Measurements from ENCODE around the gene TASP1. TPM values are rescaled to one million over a fixed set of nuclear protein-coding genes. Genes with fewer than 3 reads are reported as not detected.
"Not testable (repeated sequence)": the region's sequence is repeated elsewhere in the genome, so short reads cannot be mapped to it uniquely, and the experiment has no call there.

The TASP1 gene
- total RNA-seq, 2 donors from 2014 or later, result 5.7 to 13.8 TPM

- DNase-seq; ATAC-seq; intact Hi-C loops (cut with DNase I): not testable (repeated sequence)
Measured at GRCh38 chr20:13380497-13381229, 258.1 kb downstream of the TASP1 start.

DNA sequence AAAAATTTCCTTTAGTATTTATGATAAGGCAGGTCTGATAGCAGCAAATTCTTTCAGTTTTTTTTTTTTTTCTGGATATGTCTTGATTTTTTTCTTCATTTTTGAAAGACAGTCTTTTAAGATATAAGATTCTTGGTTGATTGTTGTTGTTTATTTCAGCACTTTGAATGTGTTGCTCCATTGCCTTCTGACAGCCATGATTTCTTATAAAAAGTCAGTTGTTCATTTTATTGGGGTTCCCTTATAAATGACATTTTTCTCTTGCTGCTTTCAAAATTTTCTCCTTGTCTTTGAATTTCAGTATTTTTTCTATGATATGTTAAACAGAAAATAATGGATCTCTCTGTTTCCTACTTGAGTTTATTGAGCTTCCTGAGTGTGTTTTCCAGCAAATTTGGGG is 265.3 kb downstream of the TASP1 start:
- intact Hi-C loops (cut with DNase I), result no loop called here
- ATAC-seq (no peak), DNase-seq (no peak)

- no peak for DNase-seq
- no peak for ATAC-seq
Measured at GRCh38 chr20:13364278-13365170, 274.2 kb downstream of the TASP1 start.

DNA sequence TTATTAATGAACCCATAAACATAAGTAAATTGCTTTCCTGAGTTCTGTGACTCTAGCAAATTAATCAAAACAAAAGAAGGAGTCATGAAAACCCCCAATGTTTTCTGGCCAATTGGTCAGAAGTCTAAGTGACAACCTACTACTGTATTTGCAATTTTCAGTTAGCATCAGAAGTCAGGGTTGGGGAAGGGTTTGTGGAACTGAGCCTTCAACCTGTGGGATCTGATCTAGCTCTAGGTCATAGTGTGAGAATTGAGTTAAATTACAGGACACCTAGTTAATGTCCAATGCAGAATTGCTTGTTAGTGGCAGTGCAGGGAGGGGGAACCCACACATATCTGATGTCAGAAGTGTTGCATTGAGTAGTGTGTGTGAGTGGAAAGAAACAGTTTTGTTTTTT is 275.3 kb downstream of the TASP1 start:
- intact Hi-C loops (cut with DNase I), result no loop called here
- DNase-seq (no peak), ATAC-seq (no peak)

More at GRCh38 chr20:13364278-13365170, 274.2 kb downstream of the TASP1 start:
- intact Hi-C loops (cut with DNase I), result no loop called here

GRCh38 chr20:13362165-13362564 is 276.6 kb downstream of the TASP1 start:
- ATAC-seq; DNase-seq; intact Hi-C loops (cut with DNase I): not testable (repeated sequence)

- DNase-seq; intact Hi-C loops (cut with DNase I); ATAC-seq: not testable (repeated sequence)
Measured at GRCh38 chr20:13358936-13359335, 279.8 kb downstream of the TASP1 start.

- intact Hi-C loops (cut with DNase I); ATAC-seq: not testable (repeated sequence)
Measured at GRCh38 chr20:13357782-13358181, 280.9 kb downstream of the TASP1 start.

GRCh38 chr20:13356591-13356990 is 282.1 kb downstream of the TASP1 start:
- ATAC-seq (no peak), DNase-seq (no peak)
- intact Hi-C loops (cut with DNase I), result no loop called here

More at GRCh38 chr20:13357782-13358181, 280.9 kb downstream of the TASP1 start:
- not testable (repeated sequence) for DNase-seq

DNA sequence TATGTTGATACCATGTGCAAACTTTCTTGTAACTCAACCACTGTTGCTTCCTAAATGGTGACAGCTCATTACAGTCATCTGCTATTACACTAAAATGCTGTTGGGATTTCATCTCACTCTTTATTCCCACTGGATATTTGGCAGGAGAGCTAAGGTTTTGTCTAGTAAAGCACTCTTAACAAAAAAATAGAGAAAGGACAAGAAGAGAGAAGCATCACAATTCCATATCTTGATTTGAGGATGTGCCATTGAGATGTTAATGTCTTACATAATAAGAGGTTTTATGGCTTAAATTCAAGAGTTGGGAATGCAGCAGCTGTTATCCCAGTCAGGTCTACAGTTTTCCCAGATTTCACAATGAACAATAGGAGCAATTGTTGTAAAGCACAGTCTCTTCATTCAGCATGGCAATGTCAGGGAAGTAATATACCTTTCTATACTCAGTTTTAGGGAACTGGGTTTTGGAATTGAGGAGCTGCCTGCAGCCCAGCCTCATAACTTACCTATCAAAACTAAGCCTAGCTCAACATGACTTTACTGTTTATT is 282.7 kb downstream of the TASP1 start:
- intact Hi-C loops (cut with DNase I), result no loop called here
- DNase-seq (no peak), ATAC-seq (no peak)

DNA sequence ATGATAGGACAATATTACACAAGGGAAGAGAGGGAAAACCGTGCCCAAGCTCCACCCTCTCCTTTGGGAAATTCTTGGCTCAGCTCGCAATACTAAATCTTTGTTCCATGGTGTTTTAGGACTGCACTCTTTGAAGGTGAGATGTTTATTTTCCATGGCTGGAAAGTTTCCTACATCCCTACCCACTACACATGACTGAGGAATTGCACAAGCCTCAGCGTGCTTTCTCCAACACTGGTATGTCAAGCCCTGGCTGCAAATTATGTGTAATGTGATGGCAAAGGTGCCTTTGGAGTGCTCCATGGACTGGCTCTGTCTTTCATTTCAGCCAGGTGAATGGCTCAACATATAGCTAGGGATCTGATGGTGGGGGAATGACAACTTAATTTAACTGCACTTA is 283.3 kb downstream of the TASP1 start:
- ATAC-seq (no peak), DNase-seq (no peak)
- intact Hi-C loops (cut with DNase I), result no loop called here

- DNase-seq (no peak), ATAC-seq (no peak)
- intact Hi-C loops (cut with DNase I), result no loop called here
Measured at GRCh38 chr20:13353261-13353945, 285.3 kb downstream of the TASP1 start.

DNA sequence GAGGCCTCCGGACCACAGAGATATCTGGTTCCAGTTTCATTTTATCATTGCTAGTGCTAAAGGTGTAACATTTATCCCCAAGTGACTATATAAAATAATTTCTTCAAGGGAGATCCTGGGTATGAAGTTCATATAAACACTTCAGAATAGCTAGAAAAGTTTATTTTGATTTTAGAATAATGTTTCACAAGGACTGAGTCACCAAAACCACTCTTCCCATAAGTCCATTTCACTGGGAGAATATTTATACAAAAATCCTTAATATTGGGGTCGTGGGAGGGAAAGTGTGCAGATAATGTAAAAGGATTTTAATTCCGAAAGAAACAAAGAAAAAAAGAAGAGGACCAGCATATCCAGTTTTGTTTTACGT is 289.5 kb downstream of the TASP1 start:
- intact Hi-C loops (cut with DNase I), result no loop called here
- no peak for DNase-seq
- no peak for ATAC-seq

DNA sequence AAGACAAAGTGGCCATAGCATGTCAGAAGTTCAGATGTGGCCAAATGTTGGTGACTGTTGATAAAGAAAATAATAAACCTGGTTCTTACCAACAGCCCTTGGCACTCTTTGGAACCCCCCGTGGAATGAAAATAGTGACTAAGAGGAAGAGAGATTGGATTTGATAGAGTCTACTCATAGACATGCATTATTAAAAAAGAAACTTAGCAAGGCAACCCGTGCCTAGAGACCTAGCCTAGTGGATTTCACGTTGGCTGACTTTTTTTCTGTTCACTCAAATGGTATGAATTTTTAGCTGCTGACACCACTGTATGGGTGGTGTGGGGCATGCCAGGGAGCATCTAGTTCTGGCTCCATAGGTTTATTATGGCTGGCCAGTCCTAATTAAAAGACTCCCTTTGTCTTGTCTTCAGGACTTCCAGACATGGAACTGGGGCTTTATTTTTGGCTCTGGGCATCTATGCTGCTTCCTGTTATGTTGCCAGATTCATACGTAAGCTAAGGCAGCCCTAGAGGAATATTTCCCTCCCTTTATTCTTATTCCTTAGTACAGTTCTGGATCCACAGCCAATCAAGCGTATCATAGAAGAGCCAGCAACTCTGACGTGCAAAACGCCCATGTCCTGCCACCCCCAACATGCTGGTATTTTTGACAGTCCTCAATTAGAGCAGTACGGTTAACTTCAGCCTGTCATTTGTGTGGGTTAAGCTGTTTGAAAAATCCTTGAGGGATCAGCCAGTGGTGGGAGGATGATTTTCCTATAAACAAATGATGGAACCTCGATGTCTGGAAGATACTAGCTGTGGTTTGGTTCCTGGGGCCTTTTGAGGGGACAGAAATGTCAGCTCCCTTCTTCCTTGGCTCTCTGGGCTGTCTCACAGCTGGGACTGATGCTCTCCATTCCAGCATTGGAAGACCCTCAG is 290.2 kb downstream of the TASP1 start:
- intact Hi-C loops (cut with DNase I), result no loop called here
- DNase-seq (no peak), ATAC-seq (no peak)

GRCh38 chr20:13344671-13345070 is 294.1 kb downstream of the TASP1 start:
- no peak for DNase-seq
- ATAC-seq, result no peak
- intact Hi-C loops (cut with DNase I), result no loop called here

DNA sequence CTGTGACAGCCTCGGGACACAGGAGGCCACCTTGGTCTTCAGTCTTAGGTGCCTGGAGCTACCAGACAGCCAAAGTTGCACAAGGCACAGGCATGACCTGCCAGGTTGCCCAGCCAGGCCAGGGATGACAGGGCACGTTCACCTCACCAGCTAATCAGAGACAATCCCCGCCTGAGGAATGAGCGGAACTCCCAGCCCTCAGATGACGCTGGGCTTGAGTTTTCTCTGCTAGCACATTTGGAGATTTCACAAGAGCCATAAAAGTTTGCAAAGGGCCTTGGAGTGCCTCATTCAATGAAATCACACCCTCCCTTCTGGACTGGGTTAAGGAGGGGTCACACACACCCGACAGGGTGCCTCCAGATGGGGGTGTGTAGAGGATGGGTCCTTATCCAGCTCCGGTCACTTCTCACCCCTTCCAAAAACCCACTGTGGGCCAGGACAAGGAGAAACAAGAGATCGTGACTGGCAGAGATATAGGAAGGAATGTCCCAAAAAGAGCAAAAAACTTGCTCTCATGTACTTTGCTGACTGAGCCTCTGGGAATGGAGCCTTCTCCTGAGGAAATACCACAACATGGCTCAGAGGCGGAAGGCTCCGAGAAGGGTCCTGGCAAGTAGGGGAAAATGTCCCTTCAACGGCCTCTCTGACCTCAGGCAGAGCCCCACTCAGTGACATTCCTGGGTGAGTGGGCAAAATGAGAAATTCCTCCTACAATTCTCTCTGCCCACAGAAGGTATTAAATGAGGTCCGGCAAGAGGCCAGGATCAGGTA is 296.1 kb downstream of the TASP1 start:
- no peak for DNase-seq
- intact Hi-C loops (cut with DNase I), result no loop called here
- no peak for ATAC-seq

DNA sequence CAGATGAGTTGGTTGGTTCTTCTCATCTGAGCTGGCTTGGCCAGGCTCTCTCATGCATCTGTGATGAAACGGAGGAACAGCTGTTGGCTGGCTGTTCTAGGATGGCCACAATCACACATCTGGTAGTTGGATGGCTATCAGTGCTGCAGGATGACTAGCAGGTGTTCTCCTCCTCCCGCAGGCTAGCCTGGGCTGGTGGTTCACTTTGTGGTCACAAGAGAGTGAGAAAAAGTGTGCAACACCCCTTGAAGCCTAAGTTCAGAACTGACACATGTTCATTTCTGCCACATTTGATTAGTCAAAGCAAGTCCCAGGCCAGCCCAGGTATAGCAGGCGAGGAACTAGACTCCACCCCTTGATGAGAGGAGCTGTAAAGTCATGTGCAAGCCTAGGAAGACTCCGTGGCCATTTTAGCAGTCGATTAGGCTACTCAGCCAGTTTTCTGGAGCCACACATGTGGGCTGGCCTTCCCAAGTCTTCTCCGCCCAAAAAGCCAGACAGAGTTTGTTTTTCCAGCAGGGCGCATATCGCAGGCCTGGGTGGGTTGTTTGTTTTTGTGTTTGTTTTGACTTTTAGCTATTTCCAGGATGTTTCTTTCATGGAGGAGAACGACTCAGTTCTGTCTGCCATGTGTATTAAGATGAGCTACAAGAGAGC is 296.9 kb downstream of the TASP1 start:
- DNase-seq, result no peak
- no peak for ATAC-seq
- intact Hi-C loops (cut with DNase I), result no loop called here

GRCh38 chr20:13340088-13340487 is 298.6 kb downstream of the TASP1 start:
- intact Hi-C loops (cut with DNase I), result no loop called here
- ATAC-seq (no peak), DNase-seq (no peak)
